Liver (tissue), 9 donors: ENCODE measurements around the gene TAS2R13. TPM values are rescaled to one million over a fixed set of nuclear protein-coding genes. Genes with fewer than 3 reads are reported as not detected.

Source experiments
- DNase-seq: peaks from one replicate; pipeline ENCODE4 v3.0.0-alpha.2; 2017; ENCODE audit warnings: low spot score
- H3K27ac ChIP-seq, 2 donors: one replicate each; pipeline ENCODE4 v1.7.0; 2013; ENCODE audit warnings: inconsistent platforms in 2 of 2, low read length in 2 of 2, control low read depth in 1 of 2, low read depth in 1 of 2, mild to moderate bottlenecking in 1 of 2
- H3K27me3 ChIP-seq, 4 donors: one replicate each; pipeline versions ENCODE4 v1.6.1 to v1.7.0; 2013; ENCODE audit warnings: low read length in 3 of 4, inconsistent platforms in 1 of 4, mild to moderate bottlenecking in 1 of 4, moderate library complexity in 1 of 4; ENCODE audit not compliant: control insufficient read depth in 4 of 4, insufficient read depth in 4 of 4
- H3K36me3 ChIP-seq, 4 donors: one replicate each; pipeline versions ENCODE4 v1.6.1 to v1.7.0; 2013; ENCODE audit warnings: low read length in 3 of 4, mild to moderate bottlenecking in 3 of 4, low read depth in 1 of 4, moderate library complexity in 1 of 4; ENCODE audit not compliant: control insufficient read depth in 4 of 4, insufficient read depth in 3 of 4
- H3K4me1 ChIP-seq, 4 donors: one replicate each; pipeline versions ENCODE4 v1.6.1 to v1.7.0; 2013; ENCODE audit warnings: low read length in 3 of 4, mild to moderate bottlenecking in 3 of 4, moderate library complexity in 1 of 4; ENCODE audit not compliant: control insufficient read depth in 4 of 4, insufficient read depth in 4 of 4
- H3K4me3 ChIP-seq, 3 donors: one replicate each; pipeline versions ENCODE4 v1.6.1 to v1.7.0; 2013; ENCODE audit warnings: low read length in 3 of 3, control low read depth in 1 of 3, low read depth in 1 of 3, mild to moderate bottlenecking in 1 of 3
- H3K9ac ChIP-seq, 2 donors: one replicate each; pipeline ENCODE4 v1.7.0; 2013; ENCODE audit warnings: low read length in 2 of 2, mild to moderate bottlenecking in 2 of 2, moderate library complexity in 2 of 2, control low read depth in 1 of 2, low read depth in 1 of 2
- H3K9me3 ChIP-seq, 4 donors: one replicate each; pipeline versions ENCODE4 v1.6.1 to v1.7.0; 2013; ENCODE audit warnings: low read length in 3 of 4; ENCODE audit not compliant: control insufficient read depth in 4 of 4
- ATF3 ChIP-seq: IDR thresholded peaks from 2 replicates; pipeline ENCODE4 v1.6.1; 2016; ENCODE audit warnings: antibody characterized with exemption
- EGR1 ChIP-seq, 2 donors: IDR thresholded peaks; 2 replicates each; pipeline ENCODE4 v1.6.1; 2016 to 2018; ENCODE audit warnings: antibody characterized with exemption in 2 of 2, low read depth in 2 of 2
- FOXA1 ChIP-seq: IDR thresholded peaks from 2 replicates; pipeline ENCODE4 v1.6.1; 2016; ENCODE audit warnings: antibody characterized with exemption
- FOXA2 ChIP-seq: IDR thresholded peaks from 2 replicates; pipeline ENCODE4 v1.6.1; 2016; ENCODE audit warnings: antibody characterized with exemption
- GABPA ChIP-seq, 2 donors: IDR thresholded peaks in 1 of 2; conservative IDR thresholded peaks in 1 of 2; 2 replicates each; pipeline ENCODE4 v1.6.1; 2016; ENCODE audit warnings: antibody characterized with exemption in 2 of 2, mild to moderate bottlenecking in 1 of 2, moderate library complexity in 1 of 2
- HNF4A ChIP-seq, 2 donors: conservative IDR thresholded peaks; 2 replicates each; pipeline ENCODE4 v1.6.1; 2016; ENCODE audit warnings: antibody characterized with exemption in 2 of 2, mild to moderate bottlenecking in 2 of 2
- HNF4G ChIP-seq: IDR thresholded peaks from 2 replicates; pipeline ENCODE4 v1.6.1; 2016; ENCODE audit warnings: antibody characterized with exemption
- JUND ChIP-seq, 2 donors: IDR thresholded peaks; 2 replicates each; pipeline ENCODE4 v1.6.1; 2016; ENCODE audit warnings: antibody characterized with exemption in 2 of 2
- NR2F2 ChIP-seq: IDR thresholded peaks from 2 replicates; pipeline ENCODE4 v1.6.1; 2016; ENCODE audit warnings: antibody characterized with exemption
- RAD21 ChIP-seq, 2 donors: IDR thresholded peaks; 2 replicates each; pipeline ENCODE4 v1.6.1; 2016; ENCODE audit warnings: antibody characterized with exemption in 2 of 2, mild to moderate bottlenecking in 2 of 2
- REST ChIP-seq: IDR thresholded peaks from 2 replicates; pipeline ENCODE4 v1.6.1; 2016; ENCODE audit warnings: antibody characterized with exemption, mild to moderate bottlenecking
- RXRA ChIP-seq, 2 donors: IDR thresholded peaks; 2 replicates each; pipeline ENCODE4 v1.6.1; 2017 to 2018; ENCODE audit warnings: antibody characterized with exemption in 2 of 2, mild to moderate bottlenecking in 1 of 2
- SP1 ChIP-seq: IDR thresholded peaks from 2 replicates; pipeline ENCODE4 v1.6.1; 2018; ENCODE audit warnings: antibody characterized with exemption, mild to moderate bottlenecking
- TAF1 ChIP-seq: conservative IDR thresholded peaks from 2 replicates; pipeline ENCODE4 v1.6.1; 2016; ENCODE audit warnings: antibody characterized with exemption, mild to moderate bottlenecking
- YY1 ChIP-seq: IDR thresholded peaks from 2 replicates; pipeline ENCODE4 v1.6.1; 2016; ENCODE audit warnings: antibody characterized with exemption, mild to moderate bottlenecking
- WGBS: extraction: QIAGEN DNeasy Blood & Tissue Kit; methylation state at CpG from one replicate; pipeline ENCODE4 v1.1.7; 2013; 5-methylcytosine and 5-hydroxymethylcytosine counted together
- polyA plus RNA-seq, 2 donors: library from polyadenylated mRNA; stranded (reverse) in 1 of 2; unstranded in 1 of 2; fragments of 200-250 nt in 1 of 2; fragments of >200 nt in 1 of 2; fragmentation: Nextera tagmentation in 1 of 2; extraction: Ambion mirVana in 1 of 2; gene quantifications; one replicate each; pipeline versions ENCODE4 v1.2.1 to v1.2.3, GENCODE V29; 2013 to 2015
- total RNA-seq, 2 donors: library from RNA; depleted of rRNA; stranded (reverse); fragments of >200 nt; gene quantifications; one replicate each; pipeline ENCODE4 v1.2.3, GENCODE V29; 2014
- TF ChIP-seq, protein P1 (sequence below): IDR thresholded peaks from 2 replicates; pipeline ENCODE4 v1.6.1; 2016; ENCODE audit warnings: antibody characterized with exemption
- TF ChIP-seq, protein P2 (sequence below): IDR thresholded peaks from 2 replicates; pipeline ENCODE4 v1.6.1; 2016; ENCODE audit warnings: antibody characterized with exemption
- TF ChIP-seq, protein P3 (sequence below): fragments of 150-350 bp; IDR thresholded peaks from 2 replicates; pipeline ENCODE4 v1.5.1; 2017; ENCODE audit warnings: improper control_type of control experiment, low read depth, low read length; ENCODE audit not compliant: missing input control
- donor health status: healthy.
- donor health status: healthy.
- donor health status: healthy.
- donor health status: healthy.
- donor health status: healthy.

TAS2R13 gene
- total and polyA plus RNA-seq, 4 donors, result 0.10 to 6.2 (median 0.51) TPM; not detected in 1

DNA sequence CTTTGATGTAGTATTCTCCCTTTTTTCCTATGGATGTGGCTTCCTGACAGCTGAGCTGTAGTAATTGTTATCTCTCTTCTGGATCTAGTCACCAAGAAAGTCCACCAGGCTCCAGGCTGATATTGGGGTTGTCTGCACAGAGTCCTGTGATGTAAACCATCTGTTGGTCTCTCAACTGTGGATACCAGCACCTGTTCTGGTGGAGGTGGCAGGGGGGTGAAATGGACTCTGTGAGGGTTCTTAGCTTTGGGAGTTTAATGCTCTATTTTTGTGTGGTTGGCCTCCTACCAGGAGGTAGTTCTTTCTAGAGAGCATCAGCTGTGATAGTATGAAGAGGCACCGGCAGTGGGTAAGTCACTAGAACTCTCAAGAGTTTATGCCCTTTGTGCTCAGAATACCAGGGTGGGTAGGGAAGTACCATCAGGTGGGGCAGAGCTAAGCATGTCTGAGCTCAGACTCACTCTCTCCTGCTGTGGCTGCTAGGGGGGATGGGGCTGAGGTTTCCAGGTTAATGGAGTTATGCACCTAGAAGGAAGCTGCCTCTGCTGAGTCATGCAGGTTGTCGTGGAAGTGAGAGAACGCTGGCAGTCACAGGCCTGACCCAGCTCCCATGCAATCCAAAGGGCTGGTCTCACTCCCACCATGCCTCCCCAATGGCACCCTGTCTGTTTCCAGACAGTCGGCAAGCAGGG is 32.7 kb upstream of the TAS2R13 start:
- Histone ChIP-seq H3K9me3 (no peaks in the 10 kb centered on the region), H3K27me3 (no peaks in the 10 kb centered on the region), H3K4me1 (no peaks in the 10 kb centered on the region), H3K27ac (no peak overlapping the region), H3K36me3 (no peaks in the 10 kb centered on the region), H3K4me3 (no peak overlapping the region), H3K9ac (no peak overlapping the region)
- no peak for DNase-seq
- 86% methylated on average over 4 of the region's 4 CpGs for WGBS
- TF ChIP-seq, protein P1, sequence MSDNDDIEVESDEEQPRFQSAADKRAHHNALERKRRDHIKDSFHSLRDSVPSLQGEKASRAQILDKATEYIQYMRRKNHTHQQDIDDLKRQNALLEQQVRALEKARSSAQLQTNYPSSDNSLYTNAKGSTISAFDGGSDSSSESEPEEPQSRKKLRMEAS, result no peak
- TF ChIP-seq TAF1, result no peak
- no peak for TF ChIP-seq NR2F2
- TF ChIP-seq RXRA (IDR thresholded peaks at IDR 0.05), result no peak
- TF ChIP-seq RAD21 (IDR thresholded peaks at IDR 0.05), result no peak
- TF ChIP-seq, protein P2, sequence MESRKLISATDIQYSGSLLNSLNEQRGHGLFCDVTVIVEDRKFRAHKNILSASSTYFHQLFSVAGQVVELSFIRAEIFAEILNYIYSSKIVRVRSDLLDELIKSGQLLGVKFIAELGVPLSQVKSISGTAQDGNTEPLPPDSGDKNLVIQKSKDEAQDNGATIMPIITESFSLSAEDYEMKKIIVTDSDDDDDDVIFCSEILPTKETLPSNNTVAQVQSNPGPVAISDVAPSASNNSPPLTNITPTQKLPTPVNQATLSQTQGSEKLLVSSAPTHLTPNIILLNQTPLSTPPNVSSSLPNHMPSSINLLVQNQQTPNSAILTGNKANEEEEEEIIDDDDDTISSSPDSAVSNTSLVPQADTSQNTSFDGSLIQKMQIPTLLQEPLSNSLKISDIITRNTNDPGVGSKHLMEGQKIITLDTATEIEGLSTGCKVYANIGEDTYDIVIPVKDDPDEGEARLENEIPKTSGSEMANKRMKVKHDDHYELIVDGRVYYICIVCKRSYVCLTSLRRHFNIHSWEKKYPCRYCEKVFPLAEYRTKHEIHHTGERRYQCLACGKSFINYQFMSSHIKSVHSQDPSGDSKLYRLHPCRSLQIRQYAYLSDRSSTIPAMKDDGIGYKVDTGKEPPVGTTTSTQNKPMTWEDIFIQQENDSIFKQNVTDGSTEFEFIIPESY, result no peak
- no peak for TF ChIP-seq HNF4G
- TF ChIP-seq YY1, result no peak
- no peak for TF ChIP-seq ATF3
- TF ChIP-seq, protein P3, sequence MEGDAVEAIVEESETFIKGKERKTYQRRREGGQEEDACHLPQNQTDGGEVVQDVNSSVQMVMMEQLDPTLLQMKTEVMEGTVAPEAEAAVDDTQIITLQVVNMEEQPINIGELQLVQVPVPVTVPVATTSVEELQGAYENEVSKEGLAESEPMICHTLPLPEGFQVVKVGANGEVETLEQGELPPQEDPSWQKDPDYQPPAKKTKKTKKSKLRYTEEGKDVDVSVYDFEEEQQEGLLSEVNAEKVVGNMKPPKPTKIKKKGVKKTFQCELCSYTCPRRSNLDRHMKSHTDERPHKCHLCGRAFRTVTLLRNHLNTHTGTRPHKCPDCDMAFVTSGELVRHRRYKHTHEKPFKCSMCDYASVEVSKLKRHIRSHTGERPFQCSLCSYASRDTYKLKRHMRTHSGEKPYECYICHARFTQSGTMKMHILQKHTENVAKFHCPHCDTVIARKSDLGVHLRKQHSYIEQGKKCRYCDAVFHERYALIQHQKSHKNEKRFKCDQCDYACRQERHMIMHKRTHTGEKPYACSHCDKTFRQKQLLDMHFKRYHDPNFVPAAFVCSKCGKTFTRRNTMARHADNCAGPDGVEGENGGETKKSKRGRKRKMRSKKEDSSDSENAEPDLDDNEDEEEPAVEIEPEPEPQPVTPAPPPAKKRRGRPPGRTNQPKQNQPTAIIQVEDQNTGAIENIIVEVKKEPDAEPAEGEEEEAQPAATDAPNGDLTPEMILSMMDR, result no peak

DNA sequence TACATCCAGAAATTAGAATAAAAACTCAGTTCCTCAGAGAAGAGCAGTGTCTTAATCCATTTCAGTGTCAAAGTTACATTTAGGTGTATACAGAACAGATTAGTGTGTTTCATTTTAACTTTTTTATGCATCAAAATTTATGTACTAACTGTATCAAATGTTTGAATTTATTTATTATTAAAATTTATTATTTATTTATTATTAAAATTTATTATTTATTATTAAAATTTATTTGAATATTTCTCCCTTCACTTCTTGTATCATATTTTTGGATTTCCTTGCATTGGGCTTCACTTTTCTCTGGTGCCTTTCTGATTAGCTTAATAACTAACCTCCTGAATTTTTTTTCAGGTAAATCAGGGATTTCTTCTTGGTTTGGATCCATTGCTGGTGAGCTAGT is 32.0 kb upstream of the TAS2R13 start:
- no peak for TF ChIP-seq HNF4G
- TF ChIP-seq FOXA1, result no peak
- TF ChIP-seq, protein P2, result no peak
- no peak for TF ChIP-seq YY1
- TF ChIP-seq RAD21 (IDR thresholded peaks at IDR 0.05), result no peak
- TF ChIP-seq SP1, result no peak
- TF ChIP-seq NR2F2, result no peak
- TF ChIP-seq EGR1 (IDR thresholded peaks at IDR 0.05; ENCODE audit: low read depth in 2 of 2), result no peak
- no peak for TF ChIP-seq TAF1
- no peak for TF ChIP-seq FOXA2
- TF ChIP-seq, protein P1, result no peak
- TF ChIP-seq REST, result no peak
- TF ChIP-seq HNF4A (conservative IDR thresholded peaks at IDR 0.05), result no peak
- no peak for TF ChIP-seq ATF3
- no peak for TF ChIP-seq GABPA (IDR thresholded peaks at IDR 0.05 in 1 of 2, conservative IDR thresholded peaks at IDR 0.05 in 1 of 2)
- TF ChIP-seq JUND (IDR thresholded peaks at IDR 0.05), result no peak
- no peak for DNase-seq
- no peaks in the 10 kb centered on the region for H3K27me3 ChIP-seq

More for the DNA sequence above, 32.0 kb upstream of the TAS2R13 start:
- Histone ChIP-seq H3K4me3 (no peak overlapping the region), H3K9me3 (no peaks in the 10 kb centered on the region), H3K36me3 (no peaks in the 10 kb centered on the region), H3K9ac (no peak overlapping the region), H3K4me1 (no peaks in the 10 kb centered on the region), H3K27ac (no peak overlapping the region)
